DOHH2 (cell line): ENCODE results near the gene PYM1.

Experiments
- EZH2phosphoT487 ChIP-seq: fragments of 200-600 bp; sonication (generic); IDR thresholded peaks from 2 replicates; pipeline ENCODE4 v1.6.1; 2017; ENCODE audit warnings: borderline replicate concordance, mild to moderate bottlenecking, antibody characterized with exemption, low read length, moderate library complexity, mixed read lengths
- TF ChIP-seq, protein P1 (sequence below): fragments of 200-600 bp; sonication (generic); IDR thresholded peaks from one replicate; pipeline ENCODE4 v1.5.1; 2014; ENCODE audit warnings: antibody characterized with exemption, mild to moderate bottlenecking, low read depth, low read length; ENCODE audit not compliant: poor library complexity, severe bottlenecking

DNA sequence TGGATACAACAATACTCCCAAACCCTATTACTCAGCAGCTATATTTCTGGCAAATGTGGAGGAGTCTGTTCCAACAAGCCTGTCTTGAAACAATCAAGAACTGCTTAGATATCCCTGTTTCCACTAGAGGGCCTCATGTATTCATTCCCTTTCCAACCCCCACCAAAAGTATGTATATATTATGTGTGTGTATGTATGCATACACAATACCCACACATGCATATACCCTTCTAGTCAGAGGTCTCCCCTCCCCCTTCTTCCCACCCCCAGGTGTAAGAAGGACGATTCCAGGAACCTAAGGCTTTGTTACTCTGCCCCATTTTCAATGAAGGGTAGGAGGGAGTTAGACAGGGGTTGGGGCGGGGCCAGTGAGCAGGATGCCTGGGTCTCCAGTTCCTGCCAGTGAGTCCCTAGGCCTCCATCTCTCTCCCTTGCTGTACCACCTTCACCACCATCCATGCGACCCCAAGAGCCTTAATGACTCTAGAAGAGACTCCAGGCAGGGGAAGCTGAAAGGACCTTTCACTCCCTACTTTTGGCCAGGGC, 3.1 kb upstream of the PYM1 start, which contains the start of gene DGKA:
- TF ChIP-seq, protein P1, sequence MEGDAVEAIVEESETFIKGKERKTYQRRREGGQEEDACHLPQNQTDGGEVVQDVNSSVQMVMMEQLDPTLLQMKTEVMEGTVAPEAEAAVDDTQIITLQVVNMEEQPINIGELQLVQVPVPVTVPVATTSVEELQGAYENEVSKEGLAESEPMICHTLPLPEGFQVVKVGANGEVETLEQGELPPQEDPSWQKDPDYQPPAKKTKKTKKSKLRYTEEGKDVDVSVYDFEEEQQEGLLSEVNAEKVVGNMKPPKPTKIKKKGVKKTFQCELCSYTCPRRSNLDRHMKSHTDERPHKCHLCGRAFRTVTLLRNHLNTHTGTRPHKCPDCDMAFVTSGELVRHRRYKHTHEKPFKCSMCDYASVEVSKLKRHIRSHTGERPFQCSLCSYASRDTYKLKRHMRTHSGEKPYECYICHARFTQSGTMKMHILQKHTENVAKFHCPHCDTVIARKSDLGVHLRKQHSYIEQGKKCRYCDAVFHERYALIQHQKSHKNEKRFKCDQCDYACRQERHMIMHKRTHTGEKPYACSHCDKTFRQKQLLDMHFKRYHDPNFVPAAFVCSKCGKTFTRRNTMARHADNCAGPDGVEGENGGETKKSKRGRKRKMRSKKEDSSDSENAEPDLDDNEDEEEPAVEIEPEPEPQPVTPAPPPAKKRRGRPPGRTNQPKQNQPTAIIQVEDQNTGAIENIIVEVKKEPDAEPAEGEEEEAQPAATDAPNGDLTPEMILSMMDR: peak; percentile 82
- TF ChIP-seq EZH2phosphoT487: no peak
